HG03521 (cell line): ENCODE data around the gene CHRND.
"Not testable (repeated sequence)": the region's sequence is repeated elsewhere in the genome, so short reads cannot be mapped to it uniquely, and the experiment has no call there.

Experiments
- ATAC-seq: cut with Tn5 transposase; IDR thresholded peaks from one replicate; pipeline ENCODE4 v1.9.1; 2021; ENCODE audit warnings: mild to moderate bottlenecking, moderate library complexity; ENCODE audit not compliant: unreplicated experiment

The CHRND gene

GRCh38 chr2:232570481-232570880, 44.5 kb downstream of the CHRND start:
- ATAC-seq, result not testable (repeated sequence)

- no peak for ATAC-seq
Measured at GRCh38 chr2:232571026-232571474, 45.1 kb downstream of the CHRND start.

GRCh38 chr2:232573042-232573441, 47.1 kb downstream of the CHRND start:
- no peak for ATAC-seq

GRCh38 chr2:232573771-232574435, 47.9 kb downstream of the CHRND start:
- ATAC-seq, result no peak

GRCh38 chr2:232574674-232575403, 48.9 kb downstream of the CHRND start:
- no peak for ATAC-seq

GRCh38 chr2:232575404-232575746, 49.4 kb downstream of the CHRND start:
- no peak for ATAC-seq

GRCh38 chr2:232576995-232577394, 51.0 kb downstream of the CHRND start:
- ATAC-seq, result no peak

- no peak for ATAC-seq
Measured at GRCh38 chr2:232577841-232578240, 51.9 kb downstream of the CHRND start.

- no peak for ATAC-seq
Measured at GRCh38 chr2:232578626-232579025, 52.7 kb downstream of the CHRND start.

GRCh38 chr2:232580648-232580981, 54.7 kb downstream of the CHRND start:
- no peak for ATAC-seq

- ATAC-seq, result no peak
Measured at GRCh38 chr2:232581725-232582124, 55.8 kb downstream of the CHRND start.

GRCh38 chr2:232584238-232584637, 58.3 kb downstream of the CHRND start:
- no peak for ATAC-seq
